ENCODE measurements around the gene XIRP2. TPM values are rescaled to one million over a fixed set of nuclear protein-coding genes. Genes with fewer than 3 reads are reported as not detected.

Gene XIRP2
- total and polyA plus RNA-seq, 2 of the 8 experiments (the other 6 are each of a cell fraction or from before 2014, with no cell fraction given), result 0.11 TPM; not detected in 1

GRCh38 chr2:167258712-167259111 lies 370.4 kb downstream of the XIRP2 start (continued):
- TF ChIP-seq CHD7 (IDR thresholded peaks at IDR 0.05; ENCODE audit: insufficient replicate concordance, low read length) (no peak), POLR2AphosphoS5 (IDR thresholded peaks at IDR 0.05; ENCODE audit: low read depth, low read length) (no peak), CHD1 (IDR thresholded peaks at IDR 0.05; ENCODE audit: low read depth, low read length) (no peak), CREB1 (IDR thresholded peaks at IDR 0.05) (no peak), CTCF (IDR thresholded peaks at IDR 0.05; ENCODE audit: control extremely low read depth in 1 of 3, insufficient read depth in 1 of 3, low read depth in 1 of 3, low read length in 3 of 3) (no peak), SP4 (IDR thresholded peaks at IDR 0.05; ENCODE audit: low read length) (no peak), TCF12 (IDR thresholded peaks at IDR 0.05; ENCODE audit: low read depth, low read length) (no peak), EZH2 (IDR thresholded peaks at IDR 0.05; ENCODE audit: low read depth, low read length, severe bottlenecking) (no peak), BCL11A (IDR thresholded peaks at IDR 0.05; ENCODE audit: low read depth in 2 of 2, low read length in 2 of 2) (no peak), ZNF274 (IDR thresholded peaks at IDR 0.05; ENCODE audit: borderline replicate concordance, extremely low read depth, low read length) (no peak)

All from H1 (cell line).